ENCODE data around the gene MFGE8.

Gene MFGE8

GRCh38 chr15:88915354-88915753, 2.2 kb upstream of the MFGE8 start:
- Histone ChIP-seq H3K9me3 (ENCODE audit: control insufficient read depth in 2 of 2, low read length in 2 of 2) (no peaks in the 10 kb centered on the region), H3K4me3 (ENCODE audit: low read length in 2 of 2) (no peak overlapping the region), H3K27ac (ENCODE audit: low read length) (no peak overlapping the region), H3K36me3 (ENCODE audit: control insufficient read depth in 2 of 2, insufficient read depth in 2 of 2, low read length in 2 of 2) (no peaks in the 10 kb centered on the region), H3K27me3 (ENCODE audit: control insufficient read depth in 1 of 2, insufficient read depth in 2 of 2, low read length in 2 of 2) (no peaks in the 10 kb centered on the region), H3K4me1 (ENCODE audit: control insufficient read depth, insufficient read depth, low read length) (peaks cover 12% of the 10 kb centered on the region), H3K9ac (ENCODE audit: low read length in 2 of 2) (no peak overlapping the region)

- Histone ChIP-seq H3K36me3 (ENCODE audit: control insufficient read depth in 2 of 2, insufficient read depth in 2 of 2, low read length in 2 of 2) (no peaks in the 10 kb centered on the region), H3K4me3 (ENCODE audit: low read length in 2 of 2) (peak overlapping the region; percentile 73 to 79), H3K27me3 (ENCODE audit: control insufficient read depth in 1 of 2, insufficient read depth in 2 of 2, low read length in 2 of 2) (no peaks in the 10 kb centered on the region), H3K9me3 (ENCODE audit: control insufficient read depth in 2 of 2, low read length in 2 of 2) (no peaks in the 10 kb centered on the region), H3K27ac (ENCODE audit: low read length) (no peak overlapping the region), H3K4me1 (ENCODE audit: control insufficient read depth, insufficient read depth, low read length) (peaks cover 16% of the 10 kb centered on the region), H3K9ac (ENCODE audit: low read length in 2 of 2) (peak overlapping the region in 1 of 2 donors; percentile 60)
These were observed 631 bp upstream of the MFGE8 start for GRCh38 chr15:88913850-88914169.

DNA sequence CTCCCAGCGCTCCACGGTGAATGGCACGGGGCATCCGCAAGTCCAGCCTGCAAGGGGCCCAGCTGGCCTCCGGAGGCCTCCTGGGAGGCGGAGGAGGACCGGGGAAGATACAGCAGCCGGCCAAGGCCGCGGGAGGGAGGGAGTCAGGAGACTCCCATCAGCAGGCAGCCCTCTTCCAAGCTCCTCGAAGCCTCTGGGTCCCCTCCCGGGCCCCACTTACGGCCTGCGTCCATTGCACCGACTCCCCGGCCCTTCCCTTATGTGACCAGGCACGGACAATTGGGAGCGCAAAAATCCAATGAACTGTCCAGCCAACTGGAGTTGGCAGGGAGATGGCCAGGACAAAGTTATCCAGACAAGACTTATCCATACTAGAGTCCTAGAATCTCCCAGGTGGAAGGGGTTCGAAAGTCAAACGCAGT, 668 bp downstream of the MFGE8 start:
- Histone ChIP-seq H3K9ac (ENCODE audit: low read length in 2 of 2) (peak overlapping the region; percentile 36 to 60), H3K9me3 (ENCODE audit: control insufficient read depth in 2 of 2, low read length in 2 of 2) (no peaks in the 10 kb centered on the region), H3K27ac (ENCODE audit: low read length) (peak overlapping the region; percentile 46), H3K4me1 (ENCODE audit: control insufficient read depth, insufficient read depth, low read length) (peaks cover 20% of the 10 kb centered on the region), H3K27me3 (ENCODE audit: control insufficient read depth in 1 of 2, insufficient read depth in 2 of 2, low read length in 2 of 2) (no peaks in the 10 kb centered on the region), H3K4me3 (ENCODE audit: low read length in 2 of 2) (peak overlapping the region; percentile 73 to 79), H3K36me3 (ENCODE audit: control insufficient read depth in 2 of 2, insufficient read depth in 2 of 2, low read length in 2 of 2) (peaks cover 0 to 3% of the 10 kb centered on the region in 2 donors)

DNA sequence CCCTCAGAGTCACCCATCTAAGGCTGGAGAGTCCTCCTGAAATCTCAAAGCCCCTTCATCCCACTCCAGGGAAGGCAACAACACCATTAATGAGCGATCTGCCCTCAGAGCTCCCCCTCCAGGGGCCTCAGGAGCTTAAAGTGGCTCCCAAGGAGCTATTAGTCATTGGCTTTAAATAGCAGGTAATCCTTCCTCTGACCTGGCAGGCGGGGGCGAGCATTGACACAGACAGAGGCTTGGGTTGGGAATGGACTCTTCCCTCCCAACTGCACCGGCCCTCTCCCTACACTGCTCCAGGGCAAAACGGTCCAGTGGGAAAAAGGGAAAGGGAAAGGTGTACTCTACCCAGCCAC, 1.4 kb downstream of the MFGE8 start:
- Histone ChIP-seq H3K9ac (ENCODE audit: low read length in 2 of 2) (no peak overlapping the region), H3K36me3 (ENCODE audit: control insufficient read depth in 2 of 2, insufficient read depth in 2 of 2, low read length in 2 of 2) (peaks cover 0 to 3% of the 10 kb centered on the region in 2 donors), H3K27ac (ENCODE audit: low read length) (no peak overlapping the region), H3K27me3 (ENCODE audit: control insufficient read depth in 1 of 2, insufficient read depth in 2 of 2, low read length in 2 of 2) (no peaks in the 10 kb centered on the region), H3K4me1 (ENCODE audit: control insufficient read depth, insufficient read depth, low read length) (peaks cover 20% of the 10 kb centered on the region), H3K9me3 (ENCODE audit: control insufficient read depth in 2 of 2, low read length in 2 of 2) (no peaks in the 10 kb centered on the region), H3K4me3 (ENCODE audit: low read length in 2 of 2) (peak overlapping the region in 1 of 2 donors; percentile 79)

GRCh38 chr15:88909956-88910831, 3.0 kb downstream of the MFGE8 start:
- peak overlapping the region in 1 of 2 donors; percentile 8 for H3K4me3 ChIP-seq (ENCODE audit: low read length in 2 of 2)
- peaks cover 22% of the 10 kb centered on the region for H3K4me1 ChIP-seq (ENCODE audit: control insufficient read depth, insufficient read depth, low read length)
- H3K9ac ChIP-seq (ENCODE audit: low read length in 2 of 2) = no peak overlapping the region
- no peak overlapping the region for H3K27ac ChIP-seq (ENCODE audit: low read length)
- no peaks in the 10 kb centered on the region for H3K27me3 ChIP-seq (ENCODE audit: control insufficient read depth in 1 of 2, insufficient read depth in 2 of 2, low read length in 2 of 2)
- peaks cover 0 to 8% of the 10 kb centered on the region in 2 donors for H3K36me3 ChIP-seq (ENCODE audit: control insufficient read depth in 2 of 2, insufficient read depth in 2 of 2, low read length in 2 of 2)
- no peaks in the 10 kb centered on the region for H3K9me3 ChIP-seq (ENCODE audit: control insufficient read depth in 2 of 2, low read length in 2 of 2)

GRCh38 chr15:88908697-88909621, 4.2 kb downstream of the MFGE8 start:
- Histone ChIP-seq H3K27ac (ENCODE audit: low read length) (no peak overlapping the region), H3K9me3 (ENCODE audit: control insufficient read depth in 2 of 2, low read length in 2 of 2) (no peaks in the 10 kb centered on the region), H3K4me3 (ENCODE audit: low read length in 2 of 2) (no peak overlapping the region), H3K9ac (ENCODE audit: low read length in 2 of 2) (no peak overlapping the region), H3K36me3 (ENCODE audit: control insufficient read depth in 2 of 2, insufficient read depth in 2 of 2, low read length in 2 of 2) (peaks cover 0 to 8% of the 10 kb centered on the region in 2 donors), H3K4me1 (ENCODE audit: control insufficient read depth, insufficient read depth, low read length) (peaks cover 30% of the 10 kb centered on the region), H3K27me3 (ENCODE audit: control insufficient read depth in 1 of 2, insufficient read depth in 2 of 2, low read length in 2 of 2) (no peaks in the 10 kb centered on the region)

GRCh38 chr15:88908123-88908522, 5.1 kb downstream of the MFGE8 start:
- Histone ChIP-seq H3K36me3 (ENCODE audit: control insufficient read depth in 2 of 2, insufficient read depth in 2 of 2, low read length in 2 of 2) (peaks cover 0 to 8% of the 10 kb centered on the region in 2 donors), H3K4me3 (ENCODE audit: low read length in 2 of 2) (no peak overlapping the region), H3K9me3 (ENCODE audit: control insufficient read depth in 2 of 2, low read length in 2 of 2) (no peaks in the 10 kb centered on the region), H3K27ac (ENCODE audit: low read length) (no peak overlapping the region), H3K27me3 (ENCODE audit: control insufficient read depth in 1 of 2, insufficient read depth in 2 of 2, low read length in 2 of 2) (no peaks in the 10 kb centered on the region), H3K4me1 (ENCODE audit: control insufficient read depth, insufficient read depth, low read length) (peaks cover 27% of the 10 kb centered on the region), H3K9ac (ENCODE audit: low read length in 2 of 2) (no peak overlapping the region)

DNA sequence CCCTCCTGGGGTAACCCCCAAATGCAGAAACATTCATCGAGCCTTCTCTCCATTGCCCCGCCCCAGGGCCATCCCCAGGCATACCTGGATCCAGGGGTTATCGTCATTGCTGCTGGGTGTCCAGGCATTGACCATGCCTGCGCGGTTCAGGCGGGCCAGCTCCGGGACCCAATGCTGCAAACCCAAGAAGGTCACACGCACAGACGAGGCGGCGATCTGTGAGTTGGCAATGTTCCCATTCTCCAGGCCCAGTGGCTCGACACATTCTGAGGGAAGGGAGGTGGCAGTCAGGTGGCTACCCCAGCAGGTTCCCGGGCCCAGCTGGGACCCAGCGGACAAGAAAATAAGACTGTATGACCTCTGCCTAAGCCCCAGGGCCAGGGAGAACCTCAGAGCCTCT, 6.1 kb downstream of the MFGE8 start:
- Histone ChIP-seq H3K36me3 (ENCODE audit: control insufficient read depth in 2 of 2, insufficient read depth in 2 of 2, low read length in 2 of 2) (peaks cover 0 to 9% of the 10 kb centered on the region in 2 donors), H3K27me3 (ENCODE audit: control insufficient read depth in 1 of 2, insufficient read depth in 2 of 2, low read length in 2 of 2) (no peaks in the 10 kb centered on the region), H3K27ac (ENCODE audit: low read length) (no peak overlapping the region), H3K9ac (ENCODE audit: low read length in 2 of 2) (no peak overlapping the region), H3K9me3 (ENCODE audit: control insufficient read depth in 2 of 2, low read length in 2 of 2) (no peaks in the 10 kb centered on the region), H3K4me3 (ENCODE audit: low read length in 2 of 2) (no peak overlapping the region), H3K4me1 (ENCODE audit: control insufficient read depth, insufficient read depth, low read length) (peaks cover 22% of the 10 kb centered on the region)

- H3K4me3 ChIP-seq (ENCODE audit: low read length in 2 of 2) = no peak overlapping the region
- H3K27me3 ChIP-seq (ENCODE audit: control insufficient read depth in 1 of 2, insufficient read depth in 2 of 2, low read length in 2 of 2) = no peaks in the 10 kb centered on the region
- H3K9ac ChIP-seq (ENCODE audit: low read length in 2 of 2) = no peak overlapping the region
- H3K9me3 ChIP-seq (ENCODE audit: control insufficient read depth in 2 of 2, low read length in 2 of 2) = no peaks in the 10 kb centered on the region
- H3K36me3 ChIP-seq (ENCODE audit: control insufficient read depth in 2 of 2, insufficient read depth in 2 of 2, low read length in 2 of 2) = peaks cover 0 to 13% of the 10 kb centered on the region in 2 donors
- no peak overlapping the region for H3K27ac ChIP-seq (ENCODE audit: low read length)
- peaks cover 20% of the 10 kb centered on the region for H3K4me1 ChIP-seq (ENCODE audit: control insufficient read depth, insufficient read depth, low read length)
These were observed 6.6 kb downstream of the MFGE8 start for GRCh38 chr15:88906551-88906950.

- H3K4me1 ChIP-seq (ENCODE audit: control insufficient read depth, insufficient read depth, low read length) = peaks cover 19% of the 10 kb centered on the region
These were observed 7.0 kb downstream of the MFGE8 start for GRCh38 chr15:88906130-88906529.

More at GRCh38 chr15:88906130-88906529, 7.0 kb downstream of the MFGE8 start:
- Histone ChIP-seq H3K4me3 (ENCODE audit: low read length in 2 of 2) (no peak overlapping the region), H3K27me3 (ENCODE audit: control insufficient read depth in 1 of 2, insufficient read depth in 2 of 2, low read length in 2 of 2) (no peaks in the 10 kb centered on the region), H3K36me3 (ENCODE audit: control insufficient read depth in 2 of 2, insufficient read depth in 2 of 2, low read length in 2 of 2) (peaks cover 0 to 13% of the 10 kb centered on the region in 2 donors), H3K27ac (ENCODE audit: low read length) (no peak overlapping the region), H3K9ac (ENCODE audit: low read length in 2 of 2) (no peak overlapping the region), H3K9me3 (ENCODE audit: control insufficient read depth in 2 of 2, low read length in 2 of 2) (no peaks in the 10 kb centered on the region)
